SJSA1 (cell line): Measurements from ENCODE around the gene PAGE2B. TPM values are rescaled to one million over a fixed set of nuclear protein-coding genes. Genes with fewer than 3 reads are reported as not detected.
A peak's percentile ranks its signal among the peaks of the same experiment; 100 is the strongest.
"Not testable (repeated sequence)": the region's sequence is repeated elsewhere in the genome, so short reads cannot be mapped to it uniquely, and the experiment has no call there.

Experiments used
- DNase-seq, 2 experiments: peaks; one replicate each; pipeline ENCODE4 v3.0.0-alpha.2; 2015 to 2020; ENCODE audit warnings: low spot score in 2 of 2, low read depth in 1 of 2
- H3K27ac ChIP-seq: fragments of 250-450 bp; sonication (Bioruptor Pico); 2 replicates; pipeline ENCODE4 v1.5.1; 2020; ENCODE audit warnings: mild to moderate bottlenecking, moderate library complexity
- H3K27me3 ChIP-seq: fragments of 250-450 bp; sonication (Bioruptor Pico); replicated peaks from 2 replicates; pipeline ENCODE4 v1.5.1; 2020; ENCODE audit warnings: mild to moderate bottlenecking, moderate library complexity
- H3K36me3 ChIP-seq: fragments of 250-450 bp; sonication (Bioruptor Pico); 2 replicates; pipeline ENCODE4 v1.5.1; 2020; ENCODE audit warnings: mild to moderate bottlenecking
- H3K4me1 ChIP-seq: fragments of 250-450 bp; sonication (Bioruptor Pico); replicated peaks from 2 replicates; pipeline ENCODE4 v1.6.1; 2021; ENCODE audit warnings: mild to moderate bottlenecking
- H3K4me3 ChIP-seq: fragments of 250-450 bp; sonication (Bioruptor Pico); 2 replicates; pipeline ENCODE4 v1.5.1; 2020; ENCODE audit warnings: mild to moderate bottlenecking
- H3K9me3 ChIP-seq: fragments of 250-450 bp; sonication (Bioruptor Pico); replicated peaks from 2 replicates; pipeline ENCODE4 v1.5.1; 2020; ENCODE audit warnings: mild to moderate bottlenecking
- total RNA-seq: library from RNA; depleted of rRNA; stranded (reverse); fragments of >200 nt; shearing (Covaris generic); gene quantifications from 2 replicates; pipeline ENCODE4 v1.2.3, GENCODE V29; 2014

PAGE2B gene
- total RNA-seq, 1 experiment from 2014 or later, result not detected

GRCh38 chrX:55067180-55067579 is 7.7 kb upstream of the PAGE2B start:
- not testable (repeated sequence) for H3K4me1 ChIP-seq, H3K9me3 ChIP-seq, H3K36me3 ChIP-seq, H3K4me3 ChIP-seq, H3K27ac ChIP-seq, H3K27me3 ChIP-seq, DNase-seq

- Histone ChIP-seq H3K4me1 (no peaks in the 10 kb centered on the region), H3K36me3 (no peaks in the 10 kb centered on the region), H3K9me3 (no peaks in the 10 kb centered on the region), H3K4me3 (no peak overlapping the region), H3K27me3 (no peaks in the 10 kb centered on the region), H3K27ac (no peak overlapping the region)
- no peak for DNase-seq
Measured at GRCh38 chrX:55072286-55072685, 2.5 kb upstream of the PAGE2B start.

- Histone ChIP-seq H3K4me1 (no peaks in the 10 kb centered on the region), H3K4me3 (no peak within 1 kb of the TSS), H3K36me3 (no peaks in the 10 kb centered on the region), H3K27me3 (no peaks in the 10 kb centered on the region), H3K27ac (no peak within 1 kb of the TSS), H3K9me3 (no peaks in the 10 kb centered on the region)
- no peak for DNase-seq
Measured at GRCh38 chrX:55088795-55089489, 14.1 kb downstream of the PAGE2B start, which contains the start of gene PAGE2. Gene PAGE2, plus strand, starts transcription at chrX:55089018. Its CDS starts 1,003 bp downstream, at chrX:55090021.

GRCh38 chrX:55098691-55099090 is 23.9 kb downstream of the PAGE2B start:
- Histone ChIP-seq H3K4me1 (no peaks in the 10 kb centered on the region), H3K4me3 (no peak overlapping the region), H3K27me3 (no peaks in the 10 kb centered on the region), H3K9me3 (no peaks in the 10 kb centered on the region), H3K27ac (no peak overlapping the region), H3K36me3 (no peaks in the 10 kb centered on the region)
- no peak for DNase-seq

- no peak overlapping the region for H3K4me3 ChIP-seq
- no peaks in the 10 kb centered on the region for H3K4me1 ChIP-seq
- DNase-seq, result no peak
- H3K9me3 ChIP-seq, result no peaks in the 10 kb centered on the region
- H3K36me3 ChIP-seq, result no peaks in the 10 kb centered on the region
- no peak overlapping the region for H3K27ac ChIP-seq
- H3K27me3 ChIP-seq, result no peaks in the 10 kb centered on the region
Measured at GRCh38 chrX:55099162-55099561, 24.3 kb downstream of the PAGE2B start.

GRCh38 chrX:55102754-55103153 is 27.9 kb downstream of the PAGE2B start:
- Histone ChIP-seq H3K27ac (no peak overlapping the region), H3K36me3 (no peaks in the 10 kb centered on the region), H3K9me3 (no peaks in the 10 kb centered on the region), H3K4me3 (no peak overlapping the region), H3K27me3 (no peaks in the 10 kb centered on the region), H3K4me1 (no peaks in the 10 kb centered on the region)
- DNase-seq, result no peak

- no peak overlapping the region for H3K4me3 ChIP-seq
- DNase-seq, result no peak
- no peaks in the 10 kb centered on the region for H3K27me3 ChIP-seq
- no peaks in the 10 kb centered on the region for H3K4me1 ChIP-seq
- no peaks in the 10 kb centered on the region for H3K9me3 ChIP-seq
- no peak overlapping the region for H3K27ac ChIP-seq
- H3K36me3 ChIP-seq, result no peaks in the 10 kb centered on the region
Measured at GRCh38 chrX:55107262-55107661, 32.4 kb downstream of the PAGE2B start.

GRCh38 chrX:55107911-55108310 is 33.1 kb downstream of the PAGE2B start:
- H3K27ac ChIP-seq, result no peak overlapping the region
- H3K4me1 ChIP-seq, result no peaks in the 10 kb centered on the region
- H3K4me3 ChIP-seq, result no peak overlapping the region
- no peaks in the 10 kb centered on the region for H3K36me3 ChIP-seq
- no peaks in the 10 kb centered on the region for H3K9me3 ChIP-seq
- no peak for DNase-seq
- no peaks in the 10 kb centered on the region for H3K27me3 ChIP-seq

GRCh38 chrX:55109306-55109705 is 34.5 kb downstream of the PAGE2B start:
- H3K27me3 ChIP-seq, result no peaks in the 10 kb centered on the region
- no peak for DNase-seq

GRCh38 chrX:55111578-55112254 is 36.9 kb downstream of the PAGE2B start:
- Histone ChIP-seq H3K27me3 (no peaks in the 10 kb centered on the region), H3K27ac (no peak overlapping the region), H3K36me3 (no peaks in the 10 kb centered on the region), H3K9me3 (no peaks in the 10 kb centered on the region), H3K4me3 (no peak overlapping the region), H3K4me1 (no peaks in the 10 kb centered on the region)
- DNase-seq, result no peak

More at GRCh38 chrX:55109306-55109705, 34.5 kb downstream of the PAGE2B start:
- H3K4me1 ChIP-seq, result no peaks in the 10 kb centered on the region
- H3K4me3 ChIP-seq, result no peak overlapping the region
- H3K27ac ChIP-seq, result no peak overlapping the region
- H3K9me3 ChIP-seq, result no peaks in the 10 kb centered on the region
- no peaks in the 10 kb centered on the region for H3K36me3 ChIP-seq

GRCh38 chrX:55116589-55116988 is 41.8 kb downstream of the PAGE2B start:
- H3K36me3 ChIP-seq, H3K9me3 ChIP-seq, H3K27ac ChIP-seq, H3K27me3 ChIP-seq, DNase-seq, H3K4me3 ChIP-seq: not testable (repeated sequence)
- peaks cover 17% of the 10 kb centered on the region for H3K4me1 ChIP-seq

GRCh38 chrX:55118574-55118973 is 43.7 kb downstream of the PAGE2B start:
- no peak overlapping the region for H3K27ac ChIP-seq
- peaks cover 19% of the 10 kb centered on the region for H3K4me1 ChIP-seq
- no peaks in the 10 kb centered on the region for H3K36me3 ChIP-seq
- H3K27me3 ChIP-seq, result no peaks in the 10 kb centered on the region
- H3K9me3 ChIP-seq, result no peaks in the 10 kb centered on the region
- H3K4me3 ChIP-seq, result no peak overlapping the region
- DNase-seq, result no peak

- peaks cover 19% of the 10 kb centered on the region for H3K4me1 ChIP-seq
Measured at GRCh38 chrX:55119271-55119670, 44.4 kb downstream of the PAGE2B start.

GRCh38 chrX:55119712-55120111 is 44.9 kb downstream of the PAGE2B start:
- H3K9me3 ChIP-seq, result no peaks in the 10 kb centered on the region
- peak in 1 of 2 experiments; percentile 22 for DNase-seq
- H3K4me3 ChIP-seq, result no peak overlapping the region
- H3K27ac ChIP-seq, result no peak overlapping the region
- H3K36me3 ChIP-seq, result no peaks in the 10 kb centered on the region
- H3K27me3 ChIP-seq, result no peaks in the 10 kb centered on the region
- peaks cover 19% of the 10 kb centered on the region for H3K4me1 ChIP-seq

More at GRCh38 chrX:55119271-55119670, 44.4 kb downstream of the PAGE2B start:
- H3K9me3 ChIP-seq, result no peaks in the 10 kb centered on the region
- DNase-seq, result no peak
- no peak overlapping the region for H3K27ac ChIP-seq
- H3K4me3 ChIP-seq, result no peak overlapping the region
- no peaks in the 10 kb centered on the region for H3K27me3 ChIP-seq
- no peaks in the 10 kb centered on the region for H3K36me3 ChIP-seq
